ENCODE results near the gene CRIP1.
A peak's percentile ranks its signal among the peaks of the same experiment; 100 is the strongest.

Gene CRIP1

DNA sequence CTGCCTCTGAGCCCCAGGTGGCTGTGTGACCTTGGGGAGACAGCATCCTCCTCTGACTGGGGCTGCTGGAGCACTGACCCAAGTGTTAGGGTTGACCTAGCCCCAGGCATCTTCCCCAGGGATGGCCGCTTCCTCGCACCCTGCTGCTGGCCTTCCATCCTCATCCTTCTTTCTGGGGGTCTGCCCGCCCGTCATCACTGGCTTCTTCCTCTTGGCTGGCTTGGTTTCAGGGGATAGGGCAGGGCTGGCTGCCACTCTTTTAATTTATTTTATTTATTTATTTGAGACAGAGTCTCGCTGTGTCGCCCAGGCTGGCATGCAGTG is 7.9 kb downstream of the CRIP1 start:
- peak; percentile 29 for DNase-seq

DNA sequence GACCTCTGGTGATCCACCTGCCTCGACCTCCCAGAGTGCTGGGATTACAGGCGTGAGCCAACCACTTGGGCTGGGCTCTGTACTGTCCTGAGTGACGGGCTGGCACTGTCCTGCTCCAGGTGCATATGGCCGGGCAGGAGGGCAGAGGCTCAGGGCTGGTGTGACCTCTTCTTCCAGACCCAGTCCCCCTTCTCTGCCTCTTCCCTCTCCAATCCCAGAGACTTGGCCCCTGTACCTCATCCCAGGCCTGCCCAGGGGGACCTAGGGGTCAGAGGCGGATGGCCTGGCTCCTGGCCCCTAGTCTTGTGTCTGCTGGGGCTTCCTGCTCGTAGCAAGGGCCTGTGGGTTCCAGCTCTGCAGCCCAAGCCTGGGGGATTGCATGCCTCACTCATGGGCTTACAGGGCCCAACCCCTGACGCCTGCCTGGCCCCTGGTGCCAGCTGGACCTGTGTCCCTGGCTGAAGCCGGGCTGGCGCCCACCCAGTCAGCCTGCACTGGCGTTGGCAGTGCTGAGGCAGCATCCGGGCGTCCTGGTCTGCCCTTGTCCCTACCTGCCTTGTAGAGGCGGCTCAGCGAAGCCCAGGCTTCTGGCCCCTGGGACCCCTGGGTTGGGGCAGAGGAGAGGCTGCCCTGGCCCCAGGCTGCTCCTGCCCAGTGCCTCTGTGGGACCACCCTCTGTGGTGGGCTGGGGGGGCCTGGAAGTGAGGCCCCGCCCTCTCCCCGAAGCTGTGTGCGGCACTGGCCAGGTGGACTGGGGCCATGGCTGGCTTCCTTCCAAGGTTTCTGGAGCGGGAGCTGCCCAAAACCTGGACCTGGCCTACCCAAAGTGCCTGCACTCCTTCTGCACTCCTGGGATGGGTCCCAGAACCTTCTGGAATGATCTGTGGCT is 8.7 kb downstream of the CRIP1 start:
- DNase-seq: peak; percentile 28

DNA sequence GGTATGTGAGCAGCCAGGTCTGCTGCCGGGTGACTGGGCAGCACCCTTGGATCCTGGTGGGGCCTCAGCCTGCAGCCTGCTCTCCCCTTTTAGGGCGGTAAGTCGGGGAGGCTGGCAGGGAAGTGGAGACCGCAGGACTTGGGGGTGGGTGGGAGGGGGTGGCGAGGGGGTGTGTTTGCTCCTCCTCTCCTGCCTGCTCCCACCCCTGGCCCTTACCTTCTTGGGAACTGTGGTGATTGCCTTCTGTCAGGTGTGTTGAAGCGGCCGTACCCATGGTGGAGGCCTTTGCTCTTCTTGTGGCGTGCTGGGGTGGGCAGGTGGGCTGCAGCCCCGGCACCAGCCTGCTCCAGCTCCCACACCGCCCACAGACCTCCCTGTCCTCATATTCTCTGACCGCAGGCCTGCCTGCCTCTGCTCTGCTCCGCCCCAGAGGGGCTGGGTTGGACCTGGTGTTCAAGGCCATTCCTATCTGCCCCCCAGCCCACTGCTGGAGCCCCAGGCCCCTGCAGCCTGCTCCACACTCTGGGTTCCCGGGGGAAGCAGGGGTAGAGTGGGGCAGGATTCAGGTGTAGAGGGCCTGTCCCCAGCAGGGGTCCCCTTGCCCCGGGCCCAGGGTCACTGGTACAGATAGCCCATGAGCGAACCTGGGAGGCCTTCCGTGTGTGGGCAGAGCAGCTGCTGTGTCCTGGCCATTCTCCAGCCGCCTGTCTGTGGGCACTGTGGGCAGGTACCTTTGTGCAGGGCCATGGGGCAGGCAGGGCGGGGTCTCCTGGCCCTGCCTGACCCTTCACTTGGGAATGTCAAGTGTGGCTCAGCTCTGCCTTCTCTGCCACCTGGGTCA is 9.5 kb downstream of the CRIP1 start:
- DNase-seq: peak; percentile 27

DNA sequence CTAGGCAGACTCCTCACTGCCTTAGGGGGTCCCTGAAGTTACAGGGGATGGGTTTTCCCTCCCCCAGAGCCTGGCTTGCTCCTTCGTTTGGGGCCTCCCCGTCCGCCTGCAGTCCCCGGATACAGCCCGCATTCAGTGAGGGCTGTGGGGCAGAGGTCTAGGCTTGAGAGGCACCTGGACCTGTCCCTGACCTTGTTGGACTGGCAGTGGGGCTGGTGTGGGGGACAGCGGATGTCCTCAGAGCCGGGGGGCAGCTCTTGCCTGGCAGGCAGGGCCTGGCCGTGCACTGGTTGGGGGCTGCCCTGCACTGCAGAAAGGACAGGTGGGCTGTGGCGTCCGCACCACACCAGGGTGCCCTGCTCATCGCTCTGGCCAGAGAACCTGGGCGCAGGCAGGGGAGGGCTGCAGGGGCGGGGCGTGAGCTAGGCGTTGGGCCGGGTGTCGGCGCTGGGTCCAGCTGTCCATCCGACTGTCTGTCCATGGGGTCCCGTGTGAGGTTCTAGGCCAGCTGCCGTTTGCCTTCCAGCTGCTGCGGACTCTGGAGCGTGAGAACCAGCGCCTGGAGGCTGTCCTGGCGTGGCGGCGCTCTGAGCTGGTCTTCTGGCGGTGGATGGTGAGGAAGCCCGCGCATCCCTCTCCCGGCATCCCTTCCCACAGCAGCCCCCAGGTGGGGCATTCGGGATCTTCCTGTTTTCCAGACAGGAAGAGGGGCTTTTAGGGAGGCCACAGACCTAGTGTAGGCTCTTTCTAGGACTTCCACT is 10.3 kb downstream of the CRIP1 start:
- DNase-seq: peak; percentile 25

DNA sequence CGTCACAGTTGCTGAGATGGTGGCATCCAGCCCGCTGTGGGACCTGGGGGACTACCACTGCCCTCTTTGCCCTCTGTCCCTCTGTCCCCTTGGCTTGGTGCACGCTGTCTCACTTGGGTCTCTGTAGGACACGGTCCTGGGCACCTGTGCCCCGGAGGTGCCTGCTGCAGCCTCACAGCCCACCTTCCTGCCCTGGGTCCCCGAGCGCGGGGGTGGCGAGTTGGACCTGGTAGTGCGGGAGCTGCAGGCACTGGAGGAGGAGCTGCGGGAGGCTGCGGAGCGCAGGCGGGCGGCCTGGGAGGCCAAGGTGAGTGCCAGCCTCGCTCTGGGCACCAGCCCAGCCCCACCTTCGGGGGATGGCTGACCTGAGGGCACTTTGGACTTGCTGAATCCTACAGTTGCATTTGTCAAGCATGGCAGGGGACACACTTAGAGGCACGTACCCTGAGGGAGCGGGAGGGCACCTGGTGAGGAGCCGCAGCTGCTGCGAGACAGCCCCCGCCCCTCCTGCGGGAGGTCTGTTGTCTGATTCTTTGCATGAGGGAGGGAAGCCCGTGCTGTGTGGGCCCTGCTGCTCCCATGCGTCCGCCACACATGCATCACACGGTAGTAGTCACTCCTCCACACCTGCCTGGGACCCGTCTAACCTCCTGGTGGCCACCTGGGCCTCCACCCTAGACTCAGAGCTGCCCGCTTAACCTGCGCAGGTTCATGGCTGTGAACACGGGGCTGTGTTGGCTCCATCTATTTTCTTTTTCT is 11.2 kb downstream of the CRIP1 start:
- DNase-seq: peak; percentile 31

DNA sequence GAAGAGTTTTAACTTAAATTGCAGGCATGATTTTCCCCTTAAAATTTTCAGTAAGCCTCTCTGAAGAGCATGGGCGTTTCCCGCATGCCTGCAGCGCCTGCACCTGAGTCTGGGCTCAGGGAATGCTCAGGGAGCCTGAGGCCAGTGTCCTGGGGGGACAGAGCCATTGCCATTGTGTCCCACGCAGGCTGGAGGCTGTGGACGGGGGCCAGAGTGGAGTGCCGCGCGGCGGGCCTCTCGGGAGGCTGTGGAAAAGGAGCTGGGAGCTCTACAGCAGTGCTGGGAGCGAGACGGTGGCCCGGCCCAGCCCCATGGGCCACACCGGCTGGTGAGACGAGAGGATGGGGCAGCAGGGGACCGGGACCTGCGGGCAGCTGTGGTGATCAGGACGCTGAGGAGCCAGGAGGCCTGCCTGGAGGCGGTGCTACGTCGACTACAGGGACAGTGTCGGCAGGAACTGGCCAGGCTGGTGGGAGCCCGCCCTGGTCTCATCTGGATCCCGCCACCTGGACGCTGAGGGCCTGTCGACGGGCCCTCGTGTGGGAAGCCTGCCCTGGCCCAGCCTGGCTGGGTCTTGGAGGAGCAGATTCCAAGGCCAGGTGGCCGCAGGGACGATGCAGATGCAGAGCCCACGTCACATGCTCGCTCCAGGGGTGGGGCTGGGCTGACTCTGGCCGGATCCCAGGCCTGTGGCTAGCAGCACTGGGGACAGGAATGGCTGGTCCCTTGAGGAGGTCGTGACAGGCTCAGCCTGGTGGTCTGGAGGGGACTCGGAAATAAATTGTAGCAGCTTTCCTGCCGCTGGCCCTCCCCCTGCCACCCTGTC is 12.0 kb downstream of the CRIP1 start:
- DNase-seq: no peak

DNA sequence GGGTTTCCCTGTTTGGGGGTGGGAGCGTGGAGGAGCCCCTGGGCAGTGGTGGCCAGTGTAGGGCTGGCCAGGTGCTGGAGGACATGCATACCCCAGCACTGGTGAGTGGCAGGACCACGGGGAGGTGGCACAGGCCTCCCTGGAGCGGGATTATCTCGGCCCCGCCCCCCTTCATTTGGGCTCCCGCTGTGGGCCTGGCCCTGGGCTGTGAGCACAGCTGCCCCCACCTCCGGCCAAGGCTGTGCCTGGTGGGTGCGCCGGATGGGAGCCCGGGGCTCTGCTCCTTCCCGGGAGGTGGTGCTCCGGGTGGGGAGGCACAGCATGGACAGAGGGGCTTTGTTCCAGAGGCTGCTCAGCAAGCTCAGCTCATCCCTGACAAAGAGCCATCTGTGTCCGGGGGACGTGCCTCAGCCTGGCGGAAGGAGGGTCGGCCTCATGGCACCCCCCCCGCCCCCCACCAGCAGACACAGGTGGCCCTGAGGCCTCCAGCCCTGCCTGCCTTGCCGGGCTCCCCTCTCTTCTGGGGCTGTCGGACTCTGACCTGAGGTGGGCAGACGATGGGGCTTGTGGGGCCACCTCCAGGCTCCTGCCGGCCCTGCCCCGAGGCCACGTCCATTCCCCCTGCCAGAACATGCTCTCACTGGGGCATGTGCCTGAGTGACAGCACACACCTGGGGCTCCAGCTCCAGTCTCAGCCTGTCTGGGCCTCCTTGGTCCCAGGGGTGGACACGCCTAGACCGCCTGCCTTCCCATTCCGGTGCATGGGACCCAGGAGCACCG is 12.8 kb downstream of the CRIP1 start:
- peak; percentile 35 for DNase-seq

DNA sequence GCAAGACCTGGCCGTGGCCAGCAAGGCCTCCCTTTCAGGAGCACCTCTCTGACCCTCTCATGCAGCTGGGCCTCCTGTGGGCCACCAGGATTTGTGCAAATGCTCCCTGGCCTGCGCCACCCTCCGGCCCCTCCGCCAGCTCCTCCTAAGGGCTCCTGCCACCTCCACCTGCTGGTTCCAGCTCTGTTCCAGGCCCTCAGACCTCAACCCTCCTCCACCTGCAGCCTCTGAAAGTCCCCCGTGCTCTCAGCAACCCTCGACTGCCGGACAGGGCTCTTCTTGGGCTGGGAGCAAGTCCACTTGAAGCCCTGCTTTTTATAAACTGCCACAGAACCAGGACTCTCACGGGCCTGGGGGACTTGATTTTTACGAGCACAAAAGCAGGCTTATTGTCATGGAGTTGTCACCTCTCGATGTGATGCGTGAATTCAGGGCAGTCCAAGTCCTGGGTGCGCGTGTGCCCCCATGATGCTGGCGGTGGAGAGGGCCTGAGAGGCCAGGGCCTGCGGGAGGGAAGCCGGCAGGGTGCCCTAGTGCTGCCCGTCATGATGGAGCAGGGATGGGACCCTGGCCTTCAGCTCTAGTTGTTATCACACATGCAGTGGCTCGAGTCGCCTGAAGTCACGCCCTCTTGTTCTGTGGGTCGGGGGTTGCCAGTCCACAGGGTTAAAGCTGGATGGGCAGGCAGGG is 13.5 kb downstream of the CRIP1 start:
- peak; percentile 35 for DNase-seq

DNA sequence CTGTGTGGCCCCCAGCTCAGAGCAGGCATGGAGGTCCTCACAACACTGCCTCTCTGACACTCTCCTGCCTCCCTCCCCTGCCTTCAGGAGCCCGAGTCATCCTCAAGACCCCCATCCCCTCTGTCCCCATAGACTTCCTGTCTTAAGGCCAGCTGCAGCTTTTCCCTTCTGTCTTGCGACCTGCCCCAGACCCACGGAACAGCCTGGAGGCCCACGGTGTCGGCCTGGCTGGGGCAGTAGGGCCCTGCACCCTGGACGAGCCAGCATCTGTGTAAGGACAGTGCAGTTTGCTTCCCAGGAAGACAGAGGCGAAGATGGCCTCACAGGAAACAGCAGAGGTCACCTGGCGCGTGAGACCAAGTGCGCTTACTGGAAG is 14.0 kb downstream of the CRIP1 start:
- DNase-seq: no peak

DNA sequence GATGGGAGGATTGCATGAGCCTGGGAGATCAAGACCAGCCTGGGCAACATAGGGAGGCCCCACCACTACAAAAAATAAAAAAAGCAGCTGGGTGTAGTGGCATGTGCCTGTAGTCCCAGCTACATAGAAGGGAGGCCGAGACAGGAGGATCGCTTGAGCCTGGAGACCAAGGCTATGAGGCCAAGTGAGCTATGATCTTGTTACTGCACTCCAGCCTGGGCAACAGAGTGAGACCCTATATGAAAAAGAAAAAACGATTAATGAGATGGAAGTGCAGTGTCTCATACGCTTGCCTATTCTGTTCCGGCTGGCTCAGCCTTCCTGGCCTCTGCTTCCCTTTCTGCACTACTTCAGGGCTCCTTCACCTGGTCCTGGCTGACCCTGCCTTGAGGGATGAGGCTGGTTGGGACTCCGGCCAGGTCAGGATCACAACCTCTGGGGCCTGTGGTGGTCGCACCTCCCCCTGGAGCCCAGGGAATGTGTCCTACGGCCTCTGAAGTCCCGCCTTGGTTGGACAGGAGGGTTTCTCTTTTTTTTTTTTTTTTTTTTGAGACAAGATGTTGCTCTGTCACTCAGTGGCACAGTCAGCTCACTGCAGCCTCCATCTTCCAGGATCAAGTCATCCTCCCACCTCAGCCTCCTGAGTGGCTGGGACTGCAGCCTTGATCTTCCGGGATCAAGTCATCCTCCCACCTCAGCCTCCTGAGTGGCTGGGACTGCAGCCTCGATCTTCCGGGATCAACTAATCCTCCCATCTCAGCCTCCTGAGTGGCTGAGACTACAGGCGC is 15.0 kb downstream of the CRIP1 start:
- peak; percentile 45 for DNase-seq

DNA sequence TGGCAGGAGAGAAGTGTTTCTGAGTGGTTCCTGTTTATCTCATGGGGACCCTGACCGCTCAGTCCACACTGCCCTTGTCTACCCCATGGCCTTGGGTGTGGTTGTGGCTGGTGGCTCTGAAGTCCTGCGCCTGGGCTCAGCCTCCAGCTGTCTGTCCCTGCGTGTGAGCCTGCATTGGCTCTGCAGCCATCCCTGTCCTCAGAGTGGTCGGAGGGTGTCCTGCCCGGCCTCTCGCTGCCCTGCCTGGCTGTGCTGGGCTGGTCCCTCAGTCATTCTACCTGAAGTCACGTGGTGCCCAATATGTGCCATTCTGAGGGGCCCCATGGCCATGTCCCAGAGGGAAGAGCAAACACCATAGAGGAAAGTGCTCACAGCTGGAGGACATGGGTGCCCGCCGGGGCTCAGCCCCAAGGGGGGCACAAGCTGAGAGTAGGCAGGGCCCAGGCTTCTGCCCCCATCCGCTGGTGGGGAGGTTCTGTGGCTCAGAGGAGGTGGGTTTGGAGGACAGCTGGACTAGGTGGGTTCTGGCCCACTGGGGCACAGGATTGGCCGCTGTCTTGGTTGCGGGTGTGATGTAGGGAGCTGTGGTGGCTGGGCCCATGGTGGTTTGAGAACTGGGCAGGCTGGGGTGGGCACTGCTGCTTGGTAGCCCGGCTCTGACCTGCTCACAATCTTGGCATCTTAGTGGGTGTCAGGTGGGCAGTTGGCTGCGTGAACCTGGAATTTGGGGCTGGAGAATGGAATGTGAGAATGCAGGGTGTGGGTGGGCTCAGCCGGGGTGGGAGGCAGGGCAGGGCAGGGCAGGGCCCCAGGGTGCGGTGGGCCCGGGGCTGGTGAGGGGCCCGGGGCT is 16.0 kb downstream of the CRIP1 start:
- DNase-seq: peak; percentile 29

DNA sequence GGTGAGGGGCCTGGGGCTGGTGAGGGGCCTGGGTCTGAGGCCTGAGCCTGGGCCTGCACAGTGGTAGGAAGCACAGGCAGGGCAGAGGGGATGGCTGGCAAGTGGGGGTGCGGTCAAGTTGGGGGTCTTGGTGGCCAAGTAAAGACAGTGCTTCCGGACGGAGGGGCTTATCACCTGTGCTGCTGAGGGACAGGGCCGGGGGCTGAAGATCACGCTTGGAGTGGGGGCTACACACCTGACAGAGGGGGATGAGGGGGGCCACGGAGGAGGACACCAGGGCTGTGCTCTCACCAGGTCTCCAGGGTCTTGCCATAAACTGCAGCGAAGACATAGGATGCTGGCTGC is 16.6 kb downstream of the CRIP1 start:
- peak; percentile 32 for DNase-seq

DNA sequence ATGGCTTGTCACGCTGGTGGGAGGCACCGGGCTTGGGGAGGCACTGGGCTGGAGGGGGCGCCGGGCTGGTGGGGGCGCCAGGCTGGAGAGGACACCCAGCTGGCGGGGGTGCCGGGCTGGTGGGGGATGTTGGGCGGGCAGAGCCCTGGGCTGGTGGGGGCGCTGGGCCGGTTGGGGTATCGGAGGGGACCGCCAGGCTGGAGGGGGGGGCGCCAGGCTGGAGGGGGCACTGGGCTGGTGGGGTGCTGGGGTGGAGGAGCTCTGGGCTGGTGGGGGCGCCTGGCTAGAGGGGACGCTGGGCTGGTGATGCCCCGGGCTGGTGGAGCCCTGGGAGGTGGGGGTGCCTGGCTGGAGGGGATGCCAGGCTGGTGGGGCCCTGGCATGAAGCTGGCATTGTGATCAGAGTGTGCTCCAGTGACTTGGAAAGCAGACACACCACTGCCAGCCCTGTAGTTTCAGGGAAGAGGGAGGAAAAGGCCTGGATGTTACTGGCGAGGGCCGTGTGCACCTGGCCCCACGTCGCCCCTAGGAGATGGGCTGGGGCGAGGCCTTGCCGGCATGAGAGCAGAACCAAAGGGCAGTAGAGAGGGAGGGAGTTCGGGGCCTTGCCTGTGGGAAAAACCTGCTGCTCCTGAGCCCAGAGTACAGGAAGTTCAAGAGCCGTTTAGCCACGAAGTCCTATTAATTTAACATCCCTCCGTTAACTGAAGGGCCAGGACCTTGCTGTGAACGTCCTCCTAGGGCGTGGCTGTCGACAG is 17.4 kb downstream of the CRIP1 start:
- no peak for DNase-seq

DNA sequence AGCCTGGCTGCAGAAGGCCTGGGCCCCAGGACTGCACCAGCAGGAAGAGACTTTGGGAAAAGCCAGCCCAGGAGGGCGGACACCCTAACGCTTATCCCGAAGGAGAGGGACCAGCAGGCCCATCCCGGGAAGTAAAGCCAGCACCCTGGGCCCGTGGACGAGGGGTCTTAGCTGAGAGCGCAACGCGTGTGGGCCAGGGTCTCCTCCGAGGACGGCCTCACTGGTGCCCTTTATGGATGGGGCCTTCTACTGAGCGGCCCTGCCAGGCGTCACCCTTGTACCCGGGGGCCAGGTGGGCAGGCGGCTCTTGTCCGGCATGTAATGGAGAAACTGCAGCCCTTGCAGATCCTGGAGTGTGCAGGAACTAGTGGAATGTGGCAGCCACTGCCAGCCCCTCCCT is 18.4 kb downstream of the CRIP1 start:
- DNase-seq: no peak

DNA sequence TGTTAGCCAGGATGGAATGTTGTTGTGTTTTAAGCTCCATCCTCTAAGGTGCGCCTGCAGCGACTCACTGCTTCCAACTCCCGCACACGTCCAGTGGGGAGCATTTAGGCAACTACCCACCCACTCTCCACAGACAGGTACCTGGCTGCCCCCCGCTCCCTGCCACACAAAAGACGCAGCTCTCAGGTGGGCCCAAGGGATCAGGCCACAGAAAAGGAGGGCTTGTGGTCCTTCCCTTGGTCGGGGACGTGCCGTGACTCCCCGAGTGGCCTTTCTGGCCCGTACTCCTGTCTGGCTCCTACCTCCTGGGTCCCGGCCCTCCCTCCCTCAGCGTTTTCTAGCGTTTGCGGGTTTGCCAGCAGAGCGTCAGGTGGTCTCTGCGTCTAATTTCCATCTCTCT is 20.6 kb downstream of the CRIP1 start:
- no peak for DNase-seq

DNA sequence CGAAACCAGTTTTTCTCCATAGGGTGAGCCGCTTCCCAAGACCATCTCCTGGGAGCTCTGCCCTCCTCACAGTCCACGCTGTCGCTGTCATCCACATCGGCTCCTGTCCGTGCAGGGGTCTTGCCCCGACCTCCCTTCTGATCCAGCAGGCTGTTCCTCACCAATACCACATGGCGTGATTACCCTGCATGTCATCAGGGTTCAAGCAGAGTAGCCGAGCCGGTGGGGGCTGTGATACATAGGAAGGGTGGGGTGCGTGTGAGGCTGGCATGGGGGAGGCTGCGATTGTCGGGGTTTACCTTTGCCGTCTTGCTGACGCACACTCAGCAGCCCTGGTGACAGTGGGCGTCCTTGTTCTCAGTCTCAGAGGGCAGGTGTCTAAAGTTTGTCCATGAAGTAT is 21.4 kb downstream of the CRIP1 start:
- DNase-seq: no peak

DNA sequence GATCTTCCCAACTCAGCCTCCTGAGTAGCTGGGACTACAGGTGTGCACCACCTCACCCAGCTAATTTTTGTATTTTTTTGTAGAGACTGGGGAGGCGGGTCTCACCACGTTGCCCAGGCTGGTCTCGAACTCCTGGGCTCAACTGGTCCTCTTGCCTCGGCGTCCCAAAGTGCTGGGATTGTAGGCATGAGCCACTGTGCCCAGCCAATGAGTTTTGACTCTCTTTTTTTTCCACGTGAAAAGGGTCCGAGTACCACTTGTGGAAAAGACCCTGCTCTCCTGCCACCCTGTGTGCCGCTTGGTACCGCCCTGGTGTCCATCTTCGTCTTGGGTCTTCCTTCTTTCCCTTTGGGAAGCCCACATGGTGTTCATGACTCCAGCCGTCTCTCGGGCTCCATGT is 21.9 kb downstream of the CRIP1 start:
- no peak for DNase-seq

DNA sequence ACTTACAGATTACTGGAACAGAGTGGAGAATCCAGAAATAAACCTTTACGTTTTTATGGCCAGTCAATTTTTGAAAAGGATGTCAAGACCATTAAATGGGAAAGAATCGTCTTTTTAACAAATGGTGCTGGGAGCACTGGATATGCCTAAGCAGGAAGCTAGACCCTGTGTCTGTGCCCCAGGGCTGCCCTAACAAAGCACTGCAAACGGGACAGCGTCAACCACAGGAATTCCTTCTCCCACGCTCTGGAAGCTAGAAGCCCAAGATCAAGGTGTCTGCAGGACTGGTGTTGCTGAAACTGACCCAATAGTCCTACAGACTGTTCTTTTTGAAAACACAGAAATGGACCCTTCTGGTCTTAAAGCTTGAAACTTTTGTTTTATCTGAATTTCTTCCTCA is 30.4 kb downstream of the CRIP1 start:
- DNase-seq: no peak

Measured in CD4-positive, alpha-beta T cell treated with Interleukin-17A for 1 hour (primary cell).